Measurements from ENCODE around the gene LHX6. TPM values are rescaled to one million over a fixed set of nuclear protein-coding genes. Genes with fewer than 3 reads are reported as not detected.

Gene LHX6
- total RNA-seq, 1 donor, result not detected

- TF ChIP-seq CTCF (IDR thresholded peaks at IDR 0.05; ENCODE audit: insufficient read depth, low read depth, low read length), result no peak
- no peak overlapping the region for H3K4me3 ChIP-seq (ENCODE audit: low read depth, low read length)
- DNase-seq (ENCODE audit: low read depth), result no peak
Measured at GRCh38 chr9:122220673-122221182, 8.0 kb downstream of the LHX6 start.

DNA sequence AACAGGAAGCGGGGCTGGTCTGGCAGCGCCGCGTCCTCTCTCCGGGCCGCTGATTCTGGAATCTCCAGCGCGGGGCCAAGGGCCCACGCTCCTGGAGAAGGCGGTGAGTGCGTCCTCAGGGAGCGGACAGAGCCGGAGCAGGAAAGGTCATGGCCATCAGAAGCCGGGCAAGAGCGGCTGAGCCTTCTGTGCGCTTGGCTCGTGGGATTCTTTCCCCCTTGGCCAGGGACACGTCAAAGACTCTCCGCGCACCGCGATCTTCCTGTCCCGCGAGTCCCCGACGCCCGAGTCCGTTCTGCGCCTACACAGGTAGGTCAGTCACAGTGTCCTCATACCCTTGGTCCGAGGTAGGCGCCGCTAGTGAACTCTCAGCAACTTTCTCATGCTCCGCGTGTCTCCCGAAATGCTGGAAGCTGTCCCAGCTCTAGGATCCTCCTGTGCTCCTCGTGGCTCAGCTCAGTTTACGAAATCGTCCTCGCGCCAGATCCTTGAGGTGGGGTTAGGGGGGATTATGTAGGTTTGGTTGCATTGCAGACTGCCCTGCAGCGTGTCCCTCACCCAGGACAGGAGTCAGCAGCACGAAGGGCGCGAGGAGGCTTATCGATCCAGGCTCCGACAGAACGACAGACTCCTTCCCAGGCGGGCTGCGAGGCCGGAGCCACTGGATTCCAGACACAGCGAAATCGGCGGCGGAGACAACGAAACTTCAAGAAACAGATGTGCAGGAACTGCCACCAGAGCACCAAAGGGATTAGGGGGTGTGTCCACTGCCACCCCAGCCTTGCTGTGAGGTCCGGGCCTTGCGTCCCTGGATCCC lies 8.7 kb downstream of the LHX6 start:
- no peak for TF ChIP-seq CTCF (IDR thresholded peaks at IDR 0.05; ENCODE audit: insufficient read depth, low read depth, low read length)
- no peak overlapping the region for H3K4me3 ChIP-seq (ENCODE audit: low read depth, low read length)
- peak; percentile 12 for DNase-seq (ENCODE audit: low read depth)

DNA sequence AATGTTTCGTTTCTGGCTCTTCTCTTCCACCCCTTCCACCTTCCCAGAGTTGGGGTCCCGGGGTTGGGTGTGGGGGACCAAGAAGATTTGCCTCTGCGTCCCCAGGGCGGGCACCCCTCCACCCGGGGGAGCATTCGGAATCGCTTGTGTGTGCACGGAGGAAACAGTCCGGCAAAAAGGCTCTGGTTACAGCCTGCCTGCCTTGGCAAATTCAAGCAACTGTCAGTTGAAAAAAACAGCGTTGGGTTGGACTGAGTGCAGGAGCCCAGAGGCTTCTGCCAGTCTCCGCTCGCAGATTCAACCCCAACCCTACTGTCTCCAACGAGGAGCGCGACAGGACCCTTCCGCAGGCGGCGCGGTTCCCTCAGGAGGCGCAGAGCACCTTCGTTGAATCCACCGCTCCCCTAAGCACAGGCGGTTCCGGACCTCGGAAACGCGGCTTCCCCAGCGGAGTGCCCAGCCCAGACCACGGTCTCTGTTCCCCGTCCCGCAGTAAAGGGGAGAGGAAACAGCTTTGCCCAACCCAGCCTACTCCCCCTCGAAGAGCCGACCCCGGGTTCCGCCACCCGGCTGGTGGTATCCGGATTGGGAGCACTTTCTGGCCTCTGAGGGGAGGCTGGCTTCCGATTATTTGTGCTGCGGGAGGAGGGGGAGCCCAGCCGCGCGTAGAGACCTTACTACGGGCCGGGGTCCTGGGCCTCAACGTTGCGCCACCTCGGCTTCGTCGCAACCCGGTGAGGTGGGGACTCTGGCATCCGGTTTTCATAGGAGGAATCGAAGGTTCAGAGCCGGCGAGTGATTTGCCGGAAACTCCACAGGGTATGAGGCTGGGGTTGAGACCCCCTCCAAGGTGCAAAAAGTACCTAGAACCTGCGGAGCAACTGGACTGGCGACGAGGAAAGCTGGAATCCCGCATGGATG lies 9.6 kb downstream of the LHX6 start:
- DNase-seq (ENCODE audit: low read depth), result no peak
- no peak for TF ChIP-seq CTCF (IDR thresholded peaks at IDR 0.05; ENCODE audit: insufficient read depth, low read depth, low read length)
- H3K4me3 ChIP-seq (ENCODE audit: low read depth, low read length), result no peak overlapping the region

DNA sequence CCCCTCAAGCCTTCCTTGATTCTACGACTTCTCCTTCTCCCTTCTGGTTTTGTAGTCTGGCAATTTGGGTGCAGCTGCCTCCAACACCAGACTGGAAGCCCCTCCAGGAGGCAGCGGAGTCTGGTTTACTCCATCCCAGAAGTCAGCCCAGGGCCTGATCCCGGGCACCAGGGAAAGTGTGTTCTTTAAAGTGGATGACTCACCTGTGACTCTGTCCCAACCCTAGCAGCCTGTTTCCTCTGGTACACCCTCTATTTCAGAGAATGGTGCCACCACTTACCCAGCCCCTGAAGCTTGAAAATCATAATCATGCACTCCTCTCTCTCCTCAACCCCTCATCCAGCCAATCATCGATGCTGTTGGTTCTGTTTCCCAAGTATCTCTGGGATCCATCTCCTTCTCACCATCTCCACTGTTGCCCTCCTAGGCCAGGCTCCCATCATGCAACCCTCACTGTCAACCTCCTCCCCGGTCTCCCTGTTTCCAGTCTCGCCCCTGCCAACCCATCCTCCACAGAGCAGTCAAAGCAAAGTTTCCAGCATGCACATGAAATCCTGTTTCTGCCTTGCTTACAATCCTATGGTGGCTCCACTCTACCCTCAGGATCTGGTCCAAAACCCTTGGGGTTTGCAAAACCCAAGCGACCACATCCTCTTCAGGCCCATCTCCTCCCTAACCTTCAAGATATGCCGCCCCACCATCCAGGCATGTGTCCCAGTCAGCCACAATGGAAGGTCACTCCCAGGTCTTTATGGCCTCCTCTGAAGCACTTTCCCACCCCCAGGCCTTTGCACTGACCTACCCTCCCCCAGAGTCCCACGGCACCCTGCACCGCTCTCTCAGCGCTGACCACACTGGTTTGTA lies 10.5 kb downstream of the LHX6 start:
- no peak for TF ChIP-seq CTCF (IDR thresholded peaks at IDR 0.05; ENCODE audit: insufficient read depth, low read depth, low read length)
- DNase-seq (ENCODE audit: low read depth), result no peak
- no peak overlapping the region for H3K4me3 ChIP-seq (ENCODE audit: low read depth, low read length)

DNA sequence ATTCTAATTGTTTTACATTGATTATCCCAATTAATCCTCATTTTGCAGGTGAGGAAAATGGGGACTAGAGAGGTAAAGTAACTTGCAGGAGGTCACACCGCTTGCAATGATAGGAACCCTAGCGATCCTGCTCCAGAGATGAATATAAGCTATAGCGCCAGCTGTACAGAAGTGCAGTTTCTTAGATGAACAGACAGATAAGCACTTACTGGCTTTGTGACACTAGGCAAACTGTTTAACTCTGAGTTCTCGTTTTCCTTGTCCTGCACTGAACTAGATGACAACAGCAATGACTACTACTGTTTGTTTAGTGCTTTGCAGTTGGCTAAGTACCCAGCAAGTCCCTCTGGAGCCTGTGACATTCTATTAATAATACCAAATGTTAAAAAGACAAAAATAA lies 11.1 kb downstream of the LHX6 start:
- no peak for TF ChIP-seq CTCF (IDR thresholded peaks at IDR 0.05; ENCODE audit: insufficient read depth, low read depth, low read length)
- H3K4me3 ChIP-seq (ENCODE audit: low read depth, low read length), result no peak overlapping the region
- DNase-seq (ENCODE audit: low read depth), result no peak

GRCh38 chr9:122216798-122217418 lies 11.8 kb downstream of the LHX6 start:
- TF ChIP-seq CTCF (IDR thresholded peaks at IDR 0.05; ENCODE audit: insufficient read depth, low read depth, low read length), result no peak
- H3K4me3 ChIP-seq (ENCODE audit: low read depth, low read length), result no peak overlapping the region
- DNase-seq (ENCODE audit: low read depth), result no peak
